Uterus (tissue), 2 donors: ENCODE measurements around the gene CCDC8.

Experiments used
- POLR2A ChIP-seq, 2 donors: fragments of 450-650 bp; IDR thresholded peaks; one replicate each; pipeline ENCODE4 v1.6.1; 2016; ENCODE audit warnings: antibody characterized with exemption in 2 of 2, mild to moderate bottlenecking in 1 of 2, moderate library complexity in 1 of 2
- TF ChIP-seq, protein P1 (sequence below), 4 experiments: fragments of 200-600 bp in 2 of 4; fragments of 450-650 bp in 2 of 4; sonication (generic) in 2 of 4; IDR thresholded peaks; one replicate each; pipeline ENCODE4 v1.5.1; 2016 to 2019; ENCODE audit warnings: antibody characterized with exemption in 4 of 4, mild to moderate bottlenecking in 2 of 4, moderate library complexity in 1 of 4

DNA sequence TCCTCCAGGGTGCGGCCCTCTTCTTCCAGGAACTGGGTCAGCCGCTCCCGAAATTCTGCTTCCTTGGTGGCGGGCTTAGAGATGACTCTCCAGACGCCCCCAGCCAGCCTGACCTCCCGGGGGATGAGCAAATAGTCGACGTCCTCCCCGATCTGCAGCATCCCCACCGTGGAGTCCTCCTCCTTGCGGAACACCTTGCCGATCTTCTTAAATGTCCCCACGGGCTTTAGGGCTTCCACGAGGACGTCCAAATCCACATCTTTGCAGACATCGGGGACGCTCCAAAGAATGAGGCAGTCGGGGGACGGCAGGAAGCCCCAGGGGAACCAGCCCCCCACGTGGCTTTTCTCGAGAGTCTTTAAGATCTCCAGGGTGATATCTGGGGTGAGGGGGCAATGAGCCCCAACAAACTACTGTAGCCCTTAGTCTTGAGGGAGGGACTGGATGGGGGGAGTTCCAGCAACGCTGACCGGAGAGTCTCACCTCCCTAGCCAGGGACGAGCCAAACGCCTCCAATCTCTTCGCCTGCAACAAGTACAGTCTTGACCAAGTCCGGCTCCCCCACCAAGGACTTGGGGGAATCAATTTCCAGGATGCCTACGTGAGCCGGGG, 608 bp downstream of the CCDC8 start:
- TF ChIP-seq, protein P1, sequence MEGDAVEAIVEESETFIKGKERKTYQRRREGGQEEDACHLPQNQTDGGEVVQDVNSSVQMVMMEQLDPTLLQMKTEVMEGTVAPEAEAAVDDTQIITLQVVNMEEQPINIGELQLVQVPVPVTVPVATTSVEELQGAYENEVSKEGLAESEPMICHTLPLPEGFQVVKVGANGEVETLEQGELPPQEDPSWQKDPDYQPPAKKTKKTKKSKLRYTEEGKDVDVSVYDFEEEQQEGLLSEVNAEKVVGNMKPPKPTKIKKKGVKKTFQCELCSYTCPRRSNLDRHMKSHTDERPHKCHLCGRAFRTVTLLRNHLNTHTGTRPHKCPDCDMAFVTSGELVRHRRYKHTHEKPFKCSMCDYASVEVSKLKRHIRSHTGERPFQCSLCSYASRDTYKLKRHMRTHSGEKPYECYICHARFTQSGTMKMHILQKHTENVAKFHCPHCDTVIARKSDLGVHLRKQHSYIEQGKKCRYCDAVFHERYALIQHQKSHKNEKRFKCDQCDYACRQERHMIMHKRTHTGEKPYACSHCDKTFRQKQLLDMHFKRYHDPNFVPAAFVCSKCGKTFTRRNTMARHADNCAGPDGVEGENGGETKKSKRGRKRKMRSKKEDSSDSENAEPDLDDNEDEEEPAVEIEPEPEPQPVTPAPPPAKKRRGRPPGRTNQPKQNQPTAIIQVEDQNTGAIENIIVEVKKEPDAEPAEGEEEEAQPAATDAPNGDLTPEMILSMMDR (IDR thresholded peaks at IDR 0.05): no peak
- TF ChIP-seq POLR2A (IDR thresholded peaks at IDR 0.05): no peak
